Measurements from ENCODE around the gene WNT2. TPM values are rescaled to one million over a fixed set of nuclear protein-coding genes. Genes with fewer than 3 reads are reported as not detected.
A peak's percentile ranks its signal among the peaks of the same experiment; 100 is the strongest.

WNT2 gene
- total and polyA plus RNA-seq, 11 donors: 0.09 to 1.2 (median 0.20) TPM; not detected in 3

GRCh38 chr7:117320523-117320922 is 2.3 kb downstream of the WNT2 start:
- 86 to 91% (median 89%) methylated on average over 9 to 10 of the region's 10 CpGs for WGBS, 4 donors
- intact Hi-C loops (cut with DNase I): no loop called here
- no peak overlapping the region for H3K27ac ChIP-seq
- H3K4me3 ChIP-seq: no peak overlapping the region
- no peaks in the 10 kb centered on the region for H3K9me3 ChIP-seq
- ATAC-seq (no peak), DNase-seq (no peak)
- no peak for TF ChIP-seq POLR2A (IDR thresholded peaks at IDR 0.05)
- H3K4me1 ChIP-seq: peaks cover 0 to 24% (median 9%) of the 10 kb centered on the region in 12 donors
- H3K36me3 ChIP-seq: no peaks in the 10 kb centered on the region
- peaks cover 8 to 51% (median 25%) of the 10 kb centered on the region in 9 donors for H3K27me3 ChIP-seq

- Histone ChIP-seq H3K9me3 (no peaks in the 10 kb centered on the region), H3K27me3 (peaks cover 8 to 43% (median 24%) of the 10 kb centered on the region in 9 donors), H3K4me3 (no peak overlapping the region), H3K36me3 (no peaks in the 10 kb centered on the region), H3K4me1 (peaks cover 0 to 18% (median 9%) of the 10 kb centered on the region in 12 donors), H3K27ac (no peak overlapping the region)
- ATAC-seq (no peak), DNase-seq (no peak)
- 88 to 94% (median 91%) methylated on average over 3 of the region's 3 CpGs for WGBS, 4 donors
- intact Hi-C loops (cut with DNase I): no loop called here
- TF ChIP-seq CTCF (IDR thresholded peaks at IDR 0.05) (no peak), POLR2A (IDR thresholded peaks at IDR 0.05) (no peak)
Measured at GRCh38 chr7:117319181-117319580, 3.7 kb downstream of the WNT2 start.

GRCh38 chr7:117313582-117313981 is 9.3 kb downstream of the WNT2 start:
- no peaks in the 10 kb centered on the region for H3K9me3 ChIP-seq
- TF ChIP-seq POLR2A (IDR thresholded peaks at IDR 0.05) (no peak), CTCF (IDR thresholded peaks at IDR 0.05) (no peak)
- no peak overlapping the region for H3K27ac ChIP-seq
- H3K4me3 ChIP-seq: no peak overlapping the region
- no peaks in the 10 kb centered on the region for H3K4me1 ChIP-seq
- DNase-seq: no peak
- intact Hi-C loops (cut with DNase I): no loop called here
- no peaks in the 10 kb centered on the region for H3K36me3 ChIP-seq
- peaks cover 0 to 8% (median 0%) of the 10 kb centered on the region in 9 donors for H3K27me3 ChIP-seq
- ATAC-seq: no peak

- no peaks in the 10 kb centered on the region for H3K4me1 ChIP-seq
- 67 to 78% (median 72%) methylated on average over 5 of the region's 5 CpGs for WGBS, 4 donors
- no peak for DNase-seq
- no peaks in the 10 kb centered on the region for H3K36me3 ChIP-seq
- peaks cover 0 to 8% (median 0%) of the 10 kb centered on the region in 9 donors for H3K27me3 ChIP-seq
- no peak overlapping the region for H3K4me3 ChIP-seq
- no peak for ATAC-seq
- intact Hi-C loops (cut with DNase I): no loop called here
- no peaks in the 10 kb centered on the region for H3K9me3 ChIP-seq
- TF ChIP-seq POLR2A (IDR thresholded peaks at IDR 0.05) (no peak), CTCF (IDR thresholded peaks at IDR 0.05) (peak in 1 of 12 donors; percentile 9)
- H3K27ac ChIP-seq: no peak overlapping the region
Measured at GRCh38 chr7:117312593-117313580, 10.0 kb downstream of the WNT2 start.
